ENCODE measurements around the gene RHNO1. TPM values are rescaled to one million over a fixed set of nuclear protein-coding genes. Genes with fewer than 3 reads are reported as not detected.

The RHNO1 gene
- polyA plus RNA-seq, 1 experiment: 40.0 TPM

GRCh38 chr12:2933586-2933985, 56.6 kb downstream of the RHNO1 start:
- ChIA-PET CTCF (interaction anchor here (1.0 to 1.5 kb wide), 3 partner anchors 8 to 79 kb away, joined by 3 to 6 read pairs (median 3); no protein-coding TSS in a partner anchor), POLR2A (no interaction called here)
- Histone ChIP-seq H3K36me3 (ENCODE audit: control insufficient read depth, insufficient read depth, low read length) (peaks cover 11% of the 10 kb centered on the region), H3K27me3 (ENCODE audit: control insufficient read depth, insufficient read depth, low read length) (no peaks in the 10 kb centered on the region), H3K4me3 (ENCODE audit: low read depth, low read length) (no peak overlapping the region)
- TF ChIP-seq CTCF (IDR thresholded peaks at IDR 0.05; ENCODE audit: insufficient read depth, low read depth, low read length): no peak
- no peak for DNase-seq (ENCODE audit: low read depth)

DNA sequence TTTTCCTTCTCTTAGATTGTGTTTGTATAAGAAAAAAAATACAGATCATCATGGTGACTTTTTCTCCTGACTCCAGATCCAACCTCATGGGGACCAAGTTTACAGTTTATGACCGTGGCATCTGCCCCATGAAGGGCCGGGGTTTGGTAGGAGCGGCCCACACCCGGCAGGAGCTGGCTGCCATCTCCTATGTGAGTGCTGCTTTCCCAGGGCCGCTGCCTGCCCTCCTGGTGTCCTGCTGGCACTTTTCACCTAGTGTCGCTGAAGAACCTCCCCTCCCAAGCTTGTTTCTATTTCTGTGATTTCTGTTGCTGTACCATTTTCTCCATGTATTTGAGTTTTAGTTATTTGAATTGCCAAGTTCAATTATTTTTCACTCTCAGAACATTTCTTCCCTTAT, 57.3 kb downstream of the RHNO1 start:
- TF ChIP-seq CTCF (IDR thresholded peaks at IDR 0.05; ENCODE audit: insufficient read depth, low read depth, low read length): no peak
- no peak for DNase-seq (ENCODE audit: low read depth)
- H3K4me3 ChIP-seq (ENCODE audit: low read depth, low read length): no peak overlapping the region
- POLR2A ChIA-PET: no interaction called here
- CTCF ChIA-PET: interaction anchor here (1.1 kb wide), 1 partner anchor 10 kb away, joined by 3 read pairs; no protein-coding TSS in a partner anchor
- H3K27me3 ChIP-seq (ENCODE audit: control insufficient read depth, insufficient read depth, low read length): no peaks in the 10 kb centered on the region
- H3K36me3 ChIP-seq (ENCODE audit: control insufficient read depth, insufficient read depth, low read length): peaks cover 13% of the 10 kb centered on the region

DNA sequence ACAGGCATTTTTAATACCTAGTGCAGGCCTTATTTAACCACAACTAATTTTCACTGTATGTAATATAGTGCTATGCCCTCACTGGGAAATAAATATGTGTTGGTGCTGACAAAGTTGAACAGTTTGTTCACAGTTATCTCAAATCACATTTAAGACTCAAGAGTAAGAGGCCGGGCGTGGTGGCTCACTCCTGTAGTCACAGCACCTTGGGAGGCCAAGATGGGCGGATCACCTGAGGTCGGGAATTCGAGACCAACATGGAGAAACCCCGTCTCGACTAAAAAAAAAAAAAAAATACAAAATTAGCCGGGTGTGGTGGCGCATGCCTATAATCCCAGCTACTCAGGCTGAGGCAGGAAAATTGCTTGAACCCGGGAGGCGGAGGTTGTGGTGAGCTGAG, 59.3 kb downstream of the RHNO1 start:
- H3K27me3 ChIP-seq (ENCODE audit: control insufficient read depth, insufficient read depth, low read length): no peaks in the 10 kb centered on the region
- no peak for DNase-seq (ENCODE audit: low read depth)
- no peak overlapping the region for H3K4me3 ChIP-seq (ENCODE audit: low read depth, low read length)
- ChIA-PET CTCF (no interaction called here), POLR2A (no interaction called here)
- no peak for TF ChIP-seq CTCF (IDR thresholded peaks at IDR 0.05; ENCODE audit: insufficient read depth, low read depth, low read length)
- H3K36me3 ChIP-seq (ENCODE audit: control insufficient read depth, insufficient read depth, low read length): peaks cover 18% of the 10 kb centered on the region

- DNase-seq (ENCODE audit: low read depth): no peak
- Histone ChIP-seq H3K27me3 (ENCODE audit: control insufficient read depth, insufficient read depth, low read length) (no peaks in the 10 kb centered on the region), H3K36me3 (ENCODE audit: control insufficient read depth, insufficient read depth, low read length) (peaks cover 18% of the 10 kb centered on the region), H3K4me3 (ENCODE audit: low read depth, low read length) (no peak overlapping the region)
- CTCF ChIA-PET: no interaction called here
- POLR2A ChIA-PET: no interaction called here
- no peak for TF ChIP-seq CTCF (IDR thresholded peaks at IDR 0.05; ENCODE audit: insufficient read depth, low read depth, low read length)
Observed at GRCh38 chr12:2937500-2937899, 60.5 kb downstream of the RHNO1 start.

Other genes starting within 250 kb of the RHNO1 start
- 27.1 and 32.4 TPM in 2 replicates for gene FKBP4, start 82.3 kb upstream of the RHNO1 start, polyA plus RNA-seq (2011; rRNA removed)
- gene ITFG2, start 64.6 kb upstream of the RHNO1 start, polyA plus RNA-seq (2011; rRNA removed): 21.9 and 27.6 TPM in 2 replicates
- not detected in 2 replicates for gene NRIP2, start 42.2 kb upstream of the RHNO1 start, polyA plus RNA-seq (2011; rRNA removed)
- not detected in 2 replicates for gene TEX52, start 20.2 kb upstream of the RHNO1 start, polyA plus RNA-seq (2011; rRNA removed)
- gene FOXM1, start within 50 bp of the RHNO1 start, polyA plus RNA-seq (2011; rRNA removed): 15.2 and 26.6 TPM in 2 replicates
- 42.1 and 43.7 TPM in 2 replicates for gene TULP3, start 13.7 kb downstream of the RHNO1 start, polyA plus RNA-seq (2011; rRNA removed)
- 18.8 and 30.2 TPM in 2 replicates for gene TEAD4, start 82.2 kb downstream of the RHNO1 start, polyA plus RNA-seq (2011; rRNA removed)
- 45.2 and 67.0 TPM in 2 replicates for gene TSPAN9, start 200.2 kb downstream of the RHNO1 start, polyA plus RNA-seq (2011; rRNA removed)